ENCODE results near the gene OR9Q1.

DNA sequence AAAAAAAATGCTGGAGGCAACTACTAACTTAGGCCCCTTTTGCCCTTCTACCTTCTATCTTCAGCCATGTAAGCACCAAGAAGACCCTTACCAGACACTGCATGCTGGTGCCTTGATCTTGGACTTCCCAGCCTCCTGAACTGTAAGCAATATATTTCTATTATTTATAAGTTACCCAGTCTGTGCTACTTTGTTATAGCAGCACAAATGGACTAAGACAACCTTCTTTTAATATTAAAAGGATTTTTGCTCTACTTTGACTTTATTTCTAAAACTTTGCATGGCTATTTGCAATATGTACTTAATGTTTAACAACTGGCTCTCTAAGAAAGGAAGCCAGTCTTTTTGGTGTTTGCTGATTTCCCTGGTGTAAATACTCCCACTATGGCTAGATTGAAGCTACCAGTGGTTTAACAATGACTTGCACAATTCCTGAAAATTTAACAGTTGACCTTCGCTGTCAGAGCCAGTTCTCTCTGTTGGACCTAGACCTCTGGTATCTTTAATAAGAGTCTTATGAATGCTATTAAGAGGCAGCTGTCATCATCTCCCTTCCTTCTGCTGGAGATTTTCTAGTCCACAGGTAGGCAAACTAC, 32.2 kb downstream of the OR9Q1 start:
- TF ChIP-seq, protein P1, sequence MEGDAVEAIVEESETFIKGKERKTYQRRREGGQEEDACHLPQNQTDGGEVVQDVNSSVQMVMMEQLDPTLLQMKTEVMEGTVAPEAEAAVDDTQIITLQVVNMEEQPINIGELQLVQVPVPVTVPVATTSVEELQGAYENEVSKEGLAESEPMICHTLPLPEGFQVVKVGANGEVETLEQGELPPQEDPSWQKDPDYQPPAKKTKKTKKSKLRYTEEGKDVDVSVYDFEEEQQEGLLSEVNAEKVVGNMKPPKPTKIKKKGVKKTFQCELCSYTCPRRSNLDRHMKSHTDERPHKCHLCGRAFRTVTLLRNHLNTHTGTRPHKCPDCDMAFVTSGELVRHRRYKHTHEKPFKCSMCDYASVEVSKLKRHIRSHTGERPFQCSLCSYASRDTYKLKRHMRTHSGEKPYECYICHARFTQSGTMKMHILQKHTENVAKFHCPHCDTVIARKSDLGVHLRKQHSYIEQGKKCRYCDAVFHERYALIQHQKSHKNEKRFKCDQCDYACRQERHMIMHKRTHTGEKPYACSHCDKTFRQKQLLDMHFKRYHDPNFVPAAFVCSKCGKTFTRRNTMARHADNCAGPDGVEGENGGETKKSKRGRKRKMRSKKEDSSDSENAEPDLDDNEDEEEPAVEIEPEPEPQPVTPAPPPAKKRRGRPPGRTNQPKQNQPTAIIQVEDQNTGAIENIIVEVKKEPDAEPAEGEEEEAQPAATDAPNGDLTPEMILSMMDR (IDR thresholded peaks at IDR 0.05): no peak
- TF ChIP-seq POLR2AphosphoS5 (IDR thresholded peaks at IDR 0.05; ENCODE audit: insufficient read depth in 1 of 2, low read depth in 1 of 2): no peak

Measured in vagina (tissue), 2 donors.